Activated naive CD8-positive, alpha-beta T cell (primary cell): ENCODE data around the gene UBQLN3.

Experiments used
- H3K27ac Mint-ChIP-seq: one replicate; pipeline ENCODE4 v1.8.0; 2021; ENCODE audit warnings: mixed read lengths
- H3K27me3 Mint-ChIP-seq: one replicate; pipeline ENCODE4 v1.8.0; 2021; ENCODE audit warnings: mixed read lengths
- H3K36me3 Mint-ChIP-seq: one replicate; pipeline ENCODE4 v1.8.0; 2021; ENCODE audit warnings: mixed read lengths
- H3K4me1 Mint-ChIP-seq: one replicate; pipeline ENCODE4 v1.8.0; 2021; ENCODE audit warnings: low read depth, mixed read lengths
- H3K4me3 Mint-ChIP-seq: one replicate; pipeline ENCODE4 v1.8.0; 2021; ENCODE audit warnings: mild to moderate bottlenecking, mixed read lengths
- H3K9me3 Mint-ChIP-seq: one replicate; pipeline ENCODE4 v1.8.0; 2021; ENCODE audit warnings: low read depth, mixed read lengths

The UBQLN3 gene

GRCh38 chr11:5486003-5486402 lies 23.8 kb downstream of the UBQLN3 start:
- no peaks in the 10 kb centered on the region for H3K36me3 Mint-ChIP-seq

GRCh38 chr11:5476186-5476819 lies 33.5 kb downstream of the UBQLN3 start:
- Mint-ChIP-seq H3K9me3 (no peaks in the 10 kb centered on the region), H3K36me3 (no peaks in the 10 kb centered on the region), H3K4me1 (no peaks in the 10 kb centered on the region), H3K27me3 (peaks cover 8% of the 10 kb centered on the region), H3K4me3 (no peak overlapping the region), H3K27ac (no peak overlapping the region)

More at GRCh38 chr11:5486003-5486402, 23.8 kb downstream of the UBQLN3 start:
- Mint-ChIP-seq H3K9me3 (no peaks in the 10 kb centered on the region), H3K4me3 (no peak overlapping the region), H3K27me3 (peaks cover 1% of the 10 kb centered on the region), H3K27ac (no peak overlapping the region), H3K4me1 (no peaks in the 10 kb centered on the region)

DNA sequence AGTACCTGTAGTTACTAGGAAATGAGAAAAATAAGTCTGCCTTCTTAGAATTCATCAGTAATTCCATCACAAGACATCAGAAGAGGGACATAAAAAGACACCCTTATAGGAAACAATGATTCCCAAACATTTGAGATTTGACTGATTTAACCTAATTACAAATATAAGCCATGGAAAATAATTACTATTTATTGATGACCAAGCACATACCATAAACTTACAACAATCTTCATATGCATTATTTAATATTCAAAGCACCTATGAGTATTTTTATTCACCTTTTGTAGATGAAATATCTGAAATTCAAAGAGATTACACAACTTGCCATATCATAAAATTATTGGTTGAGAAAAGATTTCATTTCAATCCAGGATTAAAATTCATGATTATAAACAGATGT lies 35.8 kb downstream of the UBQLN3 start:
- no peak overlapping the region for H3K4me3 Mint-ChIP-seq
- no peaks in the 10 kb centered on the region for H3K4me1 Mint-ChIP-seq
- H3K27me3 Mint-ChIP-seq = peaks cover 7% of the 10 kb centered on the region
- H3K36me3 Mint-ChIP-seq = no peaks in the 10 kb centered on the region
- no peak overlapping the region for H3K27ac Mint-ChIP-seq
- no peaks in the 10 kb centered on the region for H3K9me3 Mint-ChIP-seq

GRCh38 chr11:5467527-5467926 lies 42.2 kb downstream of the UBQLN3 start:
- Mint-ChIP-seq H3K27ac (no peak overlapping the region), H3K4me3 (no peak overlapping the region), H3K9me3 (no peaks in the 10 kb centered on the region), H3K36me3 (no peaks in the 10 kb centered on the region), H3K27me3 (peaks cover 5% of the 10 kb centered on the region), H3K4me1 (no peaks in the 10 kb centered on the region)

GRCh38 chr11:5460983-5461621 lies 48.7 kb downstream of the UBQLN3 start:
- no peaks in the 10 kb centered on the region for H3K4me1 Mint-ChIP-seq
- H3K4me3 Mint-ChIP-seq = no peak overlapping the region
- H3K36me3 Mint-ChIP-seq = no peaks in the 10 kb centered on the region
- H3K27me3 Mint-ChIP-seq = peaks cover 3% of the 10 kb centered on the region
- no peak overlapping the region for H3K27ac Mint-ChIP-seq
- no peaks in the 10 kb centered on the region for H3K9me3 Mint-ChIP-seq
